ENCODE measurements around the gene GLYR1.

Gene GLYR1

DNA sequence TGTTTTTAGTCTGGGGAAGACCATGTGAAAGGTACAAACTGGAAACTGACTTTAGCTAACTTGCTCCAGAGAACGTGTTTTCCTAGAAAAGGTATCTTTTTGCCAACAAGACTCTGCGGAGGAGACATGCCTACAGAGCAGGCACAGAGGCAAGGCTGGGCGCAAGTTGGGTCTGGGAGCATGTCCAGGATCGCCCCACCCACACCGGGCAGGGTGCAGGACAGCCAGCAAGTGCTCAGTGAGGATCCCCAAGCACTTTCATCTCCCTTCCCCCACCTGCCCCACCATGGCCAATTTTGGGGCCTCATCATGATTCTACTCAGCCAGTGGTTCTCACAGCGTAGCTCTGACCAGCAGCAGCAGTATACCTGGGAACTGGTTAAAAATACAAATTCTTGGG is 26.4 kb downstream of the GLYR1 start:
- Histone ChIP-seq H3K9me3 (ENCODE audit: control insufficient read depth, low read length) (no peaks in the 10 kb centered on the region), H3K4me3 (ENCODE audit: low read length) (no peak overlapping the region), H3K4me1 (ENCODE audit: control insufficient read depth, insufficient read depth, low read length) (no peaks in the 10 kb centered on the region), H3K27me3 (replicated peaks; ENCODE audit: control insufficient read depth, insufficient read depth, low read length) (no peaks in the 10 kb centered on the region), H3K36me3 (ENCODE audit: control insufficient read depth, insufficient read depth, low read length, severe bottlenecking) (peaks cover 85% of the 10 kb centered on the region), H3K9ac (ENCODE audit: low read length) (no peak overlapping the region)
- no peak for DNase-seq (ENCODE audit: low read depth)

DNA sequence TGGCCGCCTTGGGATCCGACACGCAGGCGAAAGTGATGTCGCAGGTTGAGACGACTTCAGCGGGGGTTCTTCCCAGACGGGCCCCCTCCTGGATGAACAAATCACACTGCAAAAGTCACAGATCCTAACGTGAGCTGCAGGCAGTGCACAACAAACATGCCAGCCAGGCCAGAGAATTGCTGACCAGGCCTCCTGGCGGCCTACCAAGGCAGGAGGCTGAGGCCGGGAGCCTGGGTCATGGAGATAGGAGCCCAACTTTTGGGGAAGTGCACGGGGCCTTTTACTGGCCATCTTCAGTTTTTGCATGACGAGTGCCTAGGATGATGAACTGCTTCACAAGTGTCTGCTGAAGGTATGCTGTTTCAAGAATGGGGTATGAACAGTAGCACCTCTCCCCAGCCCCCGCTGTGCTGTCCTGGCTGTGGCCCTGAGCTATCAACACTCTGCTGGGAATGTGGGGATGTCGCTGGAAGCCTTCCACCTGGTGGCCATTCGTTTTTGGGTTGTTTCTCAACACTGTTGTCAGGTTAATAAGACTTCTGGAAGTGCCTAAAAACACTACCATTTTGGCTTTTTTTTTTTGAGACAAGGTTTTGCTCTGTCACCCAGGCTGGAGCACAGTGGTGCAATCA is 32.4 kb downstream of the GLYR1 start:
- DNase-seq (ENCODE audit: low read depth) = no peak
- Histone ChIP-seq H3K36me3 (ENCODE audit: control insufficient read depth, insufficient read depth, low read length, severe bottlenecking) (peaks cover 83% of the 10 kb centered on the region), H3K9ac (ENCODE audit: low read length) (no peak overlapping the region), H3K4me3 (ENCODE audit: low read length) (no peak overlapping the region), H3K4me1 (ENCODE audit: control insufficient read depth, insufficient read depth, low read length) (no peaks in the 10 kb centered on the region), H3K9me3 (ENCODE audit: control insufficient read depth, low read length) (no peaks in the 10 kb centered on the region), H3K27me3 (replicated peaks; ENCODE audit: control insufficient read depth, insufficient read depth, low read length) (no peaks in the 10 kb centered on the region)

DNA sequence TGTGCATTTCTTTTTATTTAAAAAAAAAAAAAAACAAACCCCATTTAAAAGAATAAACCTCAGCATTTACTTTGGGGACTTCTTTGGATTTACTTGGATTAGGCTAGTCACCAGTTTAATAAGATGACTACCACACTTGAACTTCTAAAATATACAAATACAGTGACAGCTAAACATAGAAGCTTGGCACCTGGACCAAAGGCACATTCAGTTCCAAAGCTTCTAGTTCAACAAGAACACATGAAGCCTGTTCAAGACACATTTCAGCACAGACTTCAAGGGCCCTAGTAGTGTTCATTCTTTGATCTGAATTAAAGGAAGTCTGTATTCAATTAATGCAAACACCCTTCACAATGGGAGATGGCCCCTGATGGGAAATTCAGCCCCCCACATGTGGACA is 33.0 kb downstream of the GLYR1 start:
- no peaks in the 10 kb centered on the region for H3K27me3 ChIP-seq (replicated peaks; ENCODE audit: control insufficient read depth, insufficient read depth, low read length)
- no peaks in the 10 kb centered on the region for H3K4me1 ChIP-seq (ENCODE audit: control insufficient read depth, insufficient read depth, low read length)
- H3K4me3 ChIP-seq (ENCODE audit: low read length) = no peak overlapping the region
- no peak for DNase-seq (ENCODE audit: low read depth)
- H3K9me3 ChIP-seq (ENCODE audit: control insufficient read depth, low read length) = no peaks in the 10 kb centered on the region
- no peak overlapping the region for H3K9ac ChIP-seq (ENCODE audit: low read length)
- H3K36me3 ChIP-seq (ENCODE audit: control insufficient read depth, insufficient read depth, low read length, severe bottlenecking) = peaks cover 81% of the 10 kb centered on the region

DNA sequence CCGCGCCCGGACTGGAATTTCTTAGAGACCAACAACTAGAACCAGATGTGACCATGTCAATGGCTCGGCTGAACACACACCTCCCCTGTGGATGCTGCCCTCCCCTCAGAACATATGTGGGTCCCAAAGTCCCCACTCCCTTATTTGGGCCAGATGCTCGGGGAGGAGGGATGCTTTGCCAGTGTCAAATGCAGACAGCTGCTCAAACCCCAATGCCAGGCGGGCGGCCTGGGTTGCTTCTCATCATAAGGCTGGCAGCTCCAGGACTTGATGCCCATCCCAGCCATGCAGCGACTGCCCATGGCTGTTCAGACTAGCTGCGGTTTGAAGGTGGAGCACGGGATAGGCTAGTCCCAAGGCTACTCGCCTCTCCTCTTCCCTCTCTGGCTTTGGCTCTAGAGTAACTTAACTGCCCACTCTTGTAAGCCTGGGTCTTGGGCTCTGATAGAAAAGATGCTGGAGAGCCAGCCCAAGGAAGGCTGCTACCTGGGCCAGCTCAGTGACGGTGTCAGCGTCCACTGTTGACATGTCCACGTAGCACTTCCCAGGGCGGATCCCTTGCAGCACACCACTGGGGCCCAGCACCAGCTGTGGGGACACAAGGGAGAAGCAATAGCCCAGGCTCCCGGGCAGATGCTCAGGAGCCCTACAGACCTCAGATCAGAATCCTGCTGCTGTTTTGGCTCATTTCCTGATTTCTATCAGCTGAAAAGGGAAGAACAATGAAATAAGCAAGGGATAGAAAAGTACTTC is 33.7 kb downstream of the GLYR1 start:
- no peaks in the 10 kb centered on the region for H3K4me1 ChIP-seq (ENCODE audit: control insufficient read depth, insufficient read depth, low read length)
- no peak for DNase-seq (ENCODE audit: low read depth)
- no peaks in the 10 kb centered on the region for H3K9me3 ChIP-seq (ENCODE audit: control insufficient read depth, low read length)
- no peaks in the 10 kb centered on the region for H3K27me3 ChIP-seq (replicated peaks; ENCODE audit: control insufficient read depth, insufficient read depth, low read length)
- peaks cover 80% of the 10 kb centered on the region for H3K36me3 ChIP-seq (ENCODE audit: control insufficient read depth, insufficient read depth, low read length, severe bottlenecking)
- H3K4me3 ChIP-seq (ENCODE audit: low read length) = no peak overlapping the region
- no peak overlapping the region for H3K9ac ChIP-seq (ENCODE audit: low read length)

DNA sequence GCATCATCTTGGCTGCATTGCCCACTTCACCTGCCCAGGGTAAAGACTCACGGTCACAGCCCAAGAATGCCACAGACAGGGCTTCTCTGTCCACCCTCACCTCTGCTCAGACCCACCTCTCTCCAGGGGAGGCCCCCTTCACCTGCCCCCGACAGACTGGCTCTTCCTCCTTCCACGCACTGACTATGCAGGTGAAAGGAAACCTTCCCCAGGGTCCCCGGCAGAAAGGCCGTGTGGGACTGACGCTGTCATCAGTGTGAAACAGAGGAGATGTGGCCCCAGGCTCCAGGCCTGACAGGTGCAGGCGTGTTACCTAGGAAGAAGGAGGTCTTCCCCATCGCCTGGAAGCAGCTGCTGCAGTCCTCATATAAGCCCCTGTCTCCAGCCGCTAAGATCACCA is 35.3 kb downstream of the GLYR1 start:
- DNase-seq (ENCODE audit: low read depth) = no peak
- H3K36me3 ChIP-seq (ENCODE audit: control insufficient read depth, insufficient read depth, low read length, severe bottlenecking) = peaks cover 84% of the 10 kb centered on the region

DNA sequence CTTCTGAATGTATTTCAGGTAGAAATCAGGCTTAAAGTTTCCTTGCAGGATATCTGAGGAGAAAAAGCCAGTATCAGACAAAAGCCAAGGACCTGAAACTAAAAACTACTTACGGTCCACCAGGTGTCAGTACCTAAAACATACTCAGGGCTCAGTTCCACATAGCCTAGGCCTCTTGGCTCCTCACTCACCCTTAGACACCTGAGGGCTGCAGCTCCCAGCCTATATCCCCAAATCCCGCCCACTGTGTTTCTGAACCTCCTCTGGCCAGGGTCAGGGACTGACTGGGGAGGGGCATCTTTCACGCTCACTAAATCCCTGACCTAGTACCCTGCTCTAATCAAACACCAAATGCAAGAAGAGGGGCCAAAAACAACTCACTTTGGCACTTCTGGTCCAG is 35.8 kb downstream of the GLYR1 start:
- H3K27me3 ChIP-seq (replicated peaks; ENCODE audit: control insufficient read depth, insufficient read depth, low read length) = no peaks in the 10 kb centered on the region
- peaks cover 84% of the 10 kb centered on the region for H3K36me3 ChIP-seq (ENCODE audit: control insufficient read depth, insufficient read depth, low read length, severe bottlenecking)
- no peaks in the 10 kb centered on the region for H3K9me3 ChIP-seq (ENCODE audit: control insufficient read depth, low read length)
- no peak for DNase-seq (ENCODE audit: low read depth)
- no peak overlapping the region for H3K4me3 ChIP-seq (ENCODE audit: low read length)
- no peaks in the 10 kb centered on the region for H3K4me1 ChIP-seq (ENCODE audit: control insufficient read depth, insufficient read depth, low read length)
- H3K9ac ChIP-seq (ENCODE audit: low read length) = no peak overlapping the region

More for the DNA sequence above, 35.3 kb downstream of the GLYR1 start:
- Histone ChIP-seq H3K4me1 (ENCODE audit: control insufficient read depth, insufficient read depth, low read length) (no peaks in the 10 kb centered on the region), H3K27me3 (replicated peaks; ENCODE audit: control insufficient read depth, insufficient read depth, low read length) (no peaks in the 10 kb centered on the region), H3K9me3 (ENCODE audit: control insufficient read depth, low read length) (no peaks in the 10 kb centered on the region), H3K9ac (ENCODE audit: low read length) (no peak overlapping the region), H3K4me3 (ENCODE audit: low read length) (no peak overlapping the region)

DNA sequence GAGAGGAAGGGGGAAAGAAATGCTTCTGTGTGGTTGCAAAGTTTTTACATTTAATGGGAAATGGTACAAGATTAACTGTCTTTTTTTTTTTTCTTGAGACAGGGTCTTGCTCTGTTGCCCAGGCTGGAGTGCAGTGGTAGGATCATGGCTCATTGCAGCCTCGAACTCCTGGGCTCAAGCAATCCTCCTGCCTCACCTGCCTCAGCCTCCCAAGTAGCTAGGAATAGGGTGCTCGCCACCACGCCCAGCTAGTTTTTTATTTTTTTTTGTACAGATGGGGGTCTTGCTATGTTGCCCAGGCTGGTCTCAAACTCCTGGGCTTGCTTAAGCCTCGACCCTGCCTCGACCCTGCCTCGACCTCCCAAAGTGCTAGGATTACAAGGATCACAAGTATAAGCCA is 40.8 kb downstream of the GLYR1 start:
- Histone ChIP-seq H3K9ac (ENCODE audit: low read length) (no peak overlapping the region), H3K36me3 (ENCODE audit: control insufficient read depth, insufficient read depth, low read length, severe bottlenecking) (peaks cover 62% of the 10 kb centered on the region), H3K4me3 (ENCODE audit: low read length) (no peak overlapping the region), H3K9me3 (ENCODE audit: control insufficient read depth, low read length) (no peaks in the 10 kb centered on the region), H3K4me1 (ENCODE audit: control insufficient read depth, insufficient read depth, low read length) (peaks cover 16% of the 10 kb centered on the region), H3K27me3 (replicated peaks; ENCODE audit: control insufficient read depth, insufficient read depth, low read length) (no peaks in the 10 kb centered on the region)
- DNase-seq (ENCODE audit: low read depth) = no peak

DNA sequence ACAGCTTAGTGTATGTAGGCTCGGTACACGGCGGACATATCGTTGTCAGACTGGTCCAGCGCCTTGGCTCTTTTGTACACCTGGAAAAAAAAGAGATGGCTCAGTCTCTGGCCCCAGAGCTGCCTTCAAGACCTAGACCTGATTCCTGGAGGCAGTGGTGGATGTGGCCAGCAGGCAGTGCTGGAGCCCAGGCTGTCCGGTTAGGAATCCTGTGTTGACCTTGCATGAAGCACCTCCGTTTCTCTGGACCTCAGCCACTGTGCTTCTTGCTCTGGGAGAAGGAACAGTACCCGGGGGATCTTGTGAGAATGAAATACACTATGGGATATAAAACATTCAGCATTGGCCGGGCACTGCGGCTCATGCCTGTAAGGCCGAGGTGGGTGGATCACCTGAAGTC is 41.9 kb downstream of the GLYR1 start:
- H3K27me3 ChIP-seq (replicated peaks; ENCODE audit: control insufficient read depth, insufficient read depth, low read length) = no peaks in the 10 kb centered on the region
- no peaks in the 10 kb centered on the region for H3K9me3 ChIP-seq (ENCODE audit: control insufficient read depth, low read length)
- no peak overlapping the region for H3K9ac ChIP-seq (ENCODE audit: low read length)
- H3K4me1 ChIP-seq (ENCODE audit: control insufficient read depth, insufficient read depth, low read length) = peaks cover 16% of the 10 kb centered on the region
- peaks cover 52% of the 10 kb centered on the region for H3K36me3 ChIP-seq (ENCODE audit: control insufficient read depth, insufficient read depth, low read length, severe bottlenecking)
- no peak for DNase-seq (ENCODE audit: low read depth)
- H3K4me3 ChIP-seq (ENCODE audit: low read length) = no peak overlapping the region

DNA sequence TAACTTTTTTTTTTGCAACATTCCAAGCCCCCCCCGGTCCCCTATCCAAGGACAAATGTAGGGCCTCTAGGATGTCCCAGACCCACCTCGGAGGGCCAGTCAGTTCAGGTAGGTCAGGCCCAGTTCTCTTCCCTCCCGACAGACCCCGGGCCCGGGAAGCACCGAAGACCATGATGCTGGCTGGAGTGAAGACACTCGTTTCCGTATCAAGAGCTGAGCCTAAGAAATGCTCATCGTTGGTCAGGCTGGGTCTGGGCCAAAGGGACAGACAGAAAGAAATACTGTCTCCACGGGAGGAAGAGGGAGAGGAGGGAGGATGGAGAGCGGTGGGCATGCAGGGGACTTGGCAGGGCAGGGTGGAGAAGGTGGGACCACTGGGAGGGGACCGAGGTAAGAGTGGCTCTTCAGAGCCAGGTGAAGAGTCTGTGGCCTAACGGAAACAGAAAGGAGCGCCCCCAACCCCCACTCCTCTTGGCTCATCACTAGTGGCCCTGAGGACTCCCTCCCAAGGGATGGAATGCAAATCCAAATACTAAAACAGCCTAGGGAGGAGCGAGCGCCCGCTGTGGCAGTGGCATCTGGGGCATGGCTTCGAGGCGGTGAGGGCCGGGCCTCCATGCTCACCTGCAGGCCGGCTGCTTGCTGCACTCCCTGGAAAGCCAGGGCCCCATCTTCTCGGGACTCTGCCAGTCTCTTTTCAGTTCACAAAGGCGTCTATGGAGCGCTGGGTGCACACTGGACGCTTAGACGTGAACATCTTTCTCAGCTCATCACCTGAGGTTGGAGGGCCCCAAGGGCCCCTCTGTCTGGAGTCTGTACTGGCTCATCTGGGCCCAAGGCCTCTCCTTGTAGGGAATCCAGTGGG is 43.0 kb downstream of the GLYR1 start:
- Histone ChIP-seq H3K4me3 (ENCODE audit: low read length) (no peak overlapping the region), H3K9ac (ENCODE audit: low read length) (no peak overlapping the region), H3K9me3 (ENCODE audit: control insufficient read depth, low read length) (no peaks in the 10 kb centered on the region), H3K27me3 (replicated peaks; ENCODE audit: control insufficient read depth, insufficient read depth, low read length) (no peaks in the 10 kb centered on the region), H3K4me1 (ENCODE audit: control insufficient read depth, insufficient read depth, low read length) (peaks cover 16% of the 10 kb centered on the region), H3K36me3 (ENCODE audit: control insufficient read depth, insufficient read depth, low read length, severe bottlenecking) (peaks cover 43% of the 10 kb centered on the region)
- no peak for DNase-seq (ENCODE audit: low read depth)

DNA sequence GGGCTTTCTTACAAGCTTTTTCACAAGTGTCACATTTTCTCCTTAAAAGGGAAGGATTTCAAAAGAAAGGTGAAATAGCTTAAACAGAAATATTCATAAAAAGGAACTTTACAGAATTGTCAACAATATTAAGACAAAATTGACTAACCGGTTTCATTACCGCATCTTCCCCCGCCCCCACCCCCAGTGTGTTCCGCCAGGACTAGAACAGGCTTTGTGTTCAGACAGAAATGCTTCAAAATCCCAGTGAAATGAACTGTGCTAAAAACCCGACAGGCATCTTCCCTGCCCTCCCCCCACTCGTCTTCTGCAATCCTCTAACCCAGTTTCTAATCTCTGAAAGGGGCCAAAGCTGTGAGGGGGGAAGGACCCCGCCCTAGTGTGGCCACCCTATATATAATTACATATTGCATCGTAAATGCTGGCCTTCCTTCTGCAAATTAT is 43.7 kb downstream of the GLYR1 start:
- no peaks in the 10 kb centered on the region for H3K27me3 ChIP-seq (replicated peaks; ENCODE audit: control insufficient read depth, insufficient read depth, low read length)
- H3K9me3 ChIP-seq (ENCODE audit: control insufficient read depth, low read length) = no peaks in the 10 kb centered on the region
- peak overlapping the region; percentile 86 for H3K9ac ChIP-seq (ENCODE audit: low read length)
- peaks cover 37% of the 10 kb centered on the region for H3K36me3 ChIP-seq (ENCODE audit: control insufficient read depth, insufficient read depth, low read length, severe bottlenecking)
- DNase-seq (ENCODE audit: low read depth) = peak; percentile 3
- H3K4me3 ChIP-seq (ENCODE audit: low read length) = peak overlapping the region; percentile 84
- H3K4me1 ChIP-seq (ENCODE audit: control insufficient read depth, insufficient read depth, low read length) = peaks cover 16% of the 10 kb centered on the region

DNA sequence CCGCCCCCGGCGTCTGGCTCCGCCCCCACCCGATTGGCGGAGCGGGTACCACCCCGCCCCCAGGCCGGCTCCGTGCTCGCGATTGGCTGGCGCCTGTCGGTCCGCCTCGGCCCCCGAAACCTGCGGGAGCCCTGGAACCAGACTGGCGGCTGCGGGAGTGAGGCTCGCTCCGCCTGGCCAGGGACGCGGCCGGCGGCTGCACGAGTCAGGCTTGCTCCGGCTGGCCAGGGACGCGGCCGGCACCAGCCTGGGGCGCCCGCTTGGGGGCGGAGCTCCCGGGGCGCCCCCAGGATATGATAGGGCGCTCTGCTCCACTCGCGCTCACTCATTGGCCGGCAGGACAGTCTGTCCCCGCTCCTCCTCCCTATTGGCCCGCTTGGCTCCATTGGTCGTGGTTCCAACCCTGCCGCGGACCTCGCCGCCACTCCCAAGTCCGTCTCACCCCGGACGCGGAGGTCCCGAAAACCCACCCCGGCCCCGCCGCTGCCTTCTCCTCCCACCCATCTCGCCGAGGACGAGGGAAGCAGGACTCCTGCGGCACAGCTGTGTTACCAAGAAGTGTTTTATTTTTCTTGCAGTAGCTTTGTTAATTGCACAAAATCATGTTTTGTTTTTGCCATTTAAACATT is 44.3 kb downstream of the GLYR1 start:
- H3K9ac ChIP-seq (ENCODE audit: low read length) = peak overlapping the region; percentile 86
- peaks cover 31% of the 10 kb centered on the region for H3K36me3 ChIP-seq (ENCODE audit: control insufficient read depth, insufficient read depth, low read length, severe bottlenecking)
- H3K4me1 ChIP-seq (ENCODE audit: control insufficient read depth, insufficient read depth, low read length) = peaks cover 16% of the 10 kb centered on the region
- no peaks in the 10 kb centered on the region for H3K9me3 ChIP-seq (ENCODE audit: control insufficient read depth, low read length)
- no peaks in the 10 kb centered on the region for H3K27me3 ChIP-seq (replicated peaks; ENCODE audit: control insufficient read depth, insufficient read depth, low read length)
- DNase-seq (ENCODE audit: low read depth) = peak; percentile 98
- peak overlapping the region; percentile 84 for H3K4me3 ChIP-seq (ENCODE audit: low read length)

Measured in adipocyte (in vitro differentiated cells).